Measurements from ENCODE around the gene ANKRD6.

The ANKRD6 gene

DNA sequence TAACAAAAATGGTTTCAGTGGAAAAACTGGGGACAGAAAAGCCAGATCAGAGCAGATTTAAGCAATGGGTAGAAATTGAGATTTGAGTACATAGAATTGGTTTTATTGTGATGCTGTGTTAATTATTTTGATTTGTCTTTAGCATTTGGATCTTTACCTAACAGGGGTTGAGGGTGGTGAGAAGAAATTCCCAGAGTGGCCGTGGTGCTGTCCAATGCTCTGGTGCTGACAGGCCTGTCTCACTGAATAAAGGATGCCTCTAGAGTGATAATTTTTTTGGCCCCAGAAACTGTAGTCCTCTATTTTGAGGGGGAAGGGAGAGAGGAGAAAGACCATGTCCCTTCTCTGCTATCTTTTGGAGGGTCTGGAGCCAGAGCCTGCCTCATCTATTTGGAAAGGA is 126.5 kb downstream of the ANKRD6 start:
- DNase-seq (ENCODE audit: low read depth, low spot score), result no peak
- TF ChIP-seq, protein P1, sequence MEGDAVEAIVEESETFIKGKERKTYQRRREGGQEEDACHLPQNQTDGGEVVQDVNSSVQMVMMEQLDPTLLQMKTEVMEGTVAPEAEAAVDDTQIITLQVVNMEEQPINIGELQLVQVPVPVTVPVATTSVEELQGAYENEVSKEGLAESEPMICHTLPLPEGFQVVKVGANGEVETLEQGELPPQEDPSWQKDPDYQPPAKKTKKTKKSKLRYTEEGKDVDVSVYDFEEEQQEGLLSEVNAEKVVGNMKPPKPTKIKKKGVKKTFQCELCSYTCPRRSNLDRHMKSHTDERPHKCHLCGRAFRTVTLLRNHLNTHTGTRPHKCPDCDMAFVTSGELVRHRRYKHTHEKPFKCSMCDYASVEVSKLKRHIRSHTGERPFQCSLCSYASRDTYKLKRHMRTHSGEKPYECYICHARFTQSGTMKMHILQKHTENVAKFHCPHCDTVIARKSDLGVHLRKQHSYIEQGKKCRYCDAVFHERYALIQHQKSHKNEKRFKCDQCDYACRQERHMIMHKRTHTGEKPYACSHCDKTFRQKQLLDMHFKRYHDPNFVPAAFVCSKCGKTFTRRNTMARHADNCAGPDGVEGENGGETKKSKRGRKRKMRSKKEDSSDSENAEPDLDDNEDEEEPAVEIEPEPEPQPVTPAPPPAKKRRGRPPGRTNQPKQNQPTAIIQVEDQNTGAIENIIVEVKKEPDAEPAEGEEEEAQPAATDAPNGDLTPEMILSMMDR (IDR thresholded peaks at IDR 0.05; ENCODE audit: insufficient read depth, low read length, missing control alignments), result no peak
- ChIA-PET POLR2A (no interaction called here), CTCF (no interaction called here)
- no peak overlapping the region for H3K4me3 ChIP-seq (ENCODE audit: low read depth, low read length)

DNA sequence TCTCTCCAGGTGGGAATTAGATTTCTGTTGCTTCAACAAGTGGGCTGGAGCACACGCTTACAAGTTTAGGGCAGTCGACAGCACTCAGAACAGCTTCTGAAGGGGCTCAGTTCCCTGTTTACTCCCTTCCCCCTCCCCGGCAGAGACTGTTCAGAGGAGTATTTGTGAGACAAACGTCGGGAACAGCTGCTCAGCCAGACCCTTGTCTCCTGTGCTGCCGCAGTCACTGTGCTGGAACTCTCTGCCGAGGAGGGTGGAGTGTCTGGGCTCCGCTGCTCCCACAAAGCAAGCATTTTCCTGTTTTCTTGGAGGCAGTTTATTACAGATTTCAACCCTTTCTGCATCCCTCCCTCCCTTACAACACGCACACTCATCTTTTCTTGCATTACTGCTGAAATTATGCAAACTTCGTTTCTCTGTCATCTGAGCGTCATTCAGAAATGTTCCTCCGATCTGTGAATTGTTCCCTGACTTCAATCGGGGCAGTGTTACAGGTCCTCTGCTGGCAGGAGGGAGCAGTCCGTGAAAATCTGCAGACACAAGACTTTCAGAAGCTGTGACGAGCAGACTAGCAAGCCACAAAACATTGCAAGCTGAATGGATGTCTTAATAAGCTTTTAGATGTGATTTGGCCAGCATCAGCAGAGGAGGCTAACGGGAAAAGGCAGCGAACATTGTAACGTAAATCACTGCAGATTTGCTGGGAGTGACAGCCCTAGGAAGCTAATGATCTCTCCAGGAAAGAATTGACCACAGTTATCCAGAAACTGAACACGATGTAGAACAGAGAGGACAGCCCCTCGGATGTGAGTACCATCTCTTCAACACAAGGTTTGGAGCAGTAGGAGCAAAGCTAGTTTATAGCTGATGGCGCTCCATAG is 129.4 kb downstream of the ANKRD6 start:
- no peak overlapping the region for H3K4me3 ChIP-seq (ENCODE audit: low read depth, low read length)
- TF ChIP-seq, protein P1 (IDR thresholded peaks at IDR 0.05; ENCODE audit: insufficient read depth, low read length, missing control alignments), result no peak
- DNase-seq (ENCODE audit: low read depth, low spot score), result no peak
- CTCF ChIA-PET, result interaction anchor here (0.8 kb wide), 1 partner anchor 47 kb away, joined by 3 read pairs; no protein-coding TSS in a partner anchor
- POLR2A ChIA-PET, result no interaction called here

DNA sequence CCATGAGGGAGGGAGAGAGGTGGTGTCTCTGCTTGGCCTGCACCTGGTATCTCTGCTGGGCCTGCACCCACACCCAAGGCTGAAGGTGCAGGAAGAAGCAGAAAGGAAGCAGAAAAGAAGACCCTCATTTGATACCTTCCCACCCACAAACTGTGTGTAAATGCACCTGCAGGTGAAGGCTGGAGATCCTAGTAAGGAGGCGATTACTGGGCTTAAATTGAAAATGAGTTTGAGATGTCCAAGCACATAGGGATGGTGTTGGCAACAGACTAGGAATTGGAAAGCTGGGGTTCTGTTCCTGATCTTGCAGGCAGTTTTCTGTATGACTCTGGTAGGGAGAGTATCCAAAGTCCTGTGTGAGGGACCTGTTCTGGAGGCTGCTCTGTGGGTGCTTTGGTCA is 130.9 kb downstream of the ANKRD6 start:
- H3K4me3 ChIP-seq (ENCODE audit: low read depth, low read length), result no peak overlapping the region
- CTCF ChIA-PET, result no interaction called here
- DNase-seq (ENCODE audit: low read depth, low spot score), result no peak
- TF ChIP-seq, protein P1 (IDR thresholded peaks at IDR 0.05; ENCODE audit: insufficient read depth, low read length, missing control alignments), result no peak
- POLR2A ChIA-PET, result no interaction called here

DNA sequence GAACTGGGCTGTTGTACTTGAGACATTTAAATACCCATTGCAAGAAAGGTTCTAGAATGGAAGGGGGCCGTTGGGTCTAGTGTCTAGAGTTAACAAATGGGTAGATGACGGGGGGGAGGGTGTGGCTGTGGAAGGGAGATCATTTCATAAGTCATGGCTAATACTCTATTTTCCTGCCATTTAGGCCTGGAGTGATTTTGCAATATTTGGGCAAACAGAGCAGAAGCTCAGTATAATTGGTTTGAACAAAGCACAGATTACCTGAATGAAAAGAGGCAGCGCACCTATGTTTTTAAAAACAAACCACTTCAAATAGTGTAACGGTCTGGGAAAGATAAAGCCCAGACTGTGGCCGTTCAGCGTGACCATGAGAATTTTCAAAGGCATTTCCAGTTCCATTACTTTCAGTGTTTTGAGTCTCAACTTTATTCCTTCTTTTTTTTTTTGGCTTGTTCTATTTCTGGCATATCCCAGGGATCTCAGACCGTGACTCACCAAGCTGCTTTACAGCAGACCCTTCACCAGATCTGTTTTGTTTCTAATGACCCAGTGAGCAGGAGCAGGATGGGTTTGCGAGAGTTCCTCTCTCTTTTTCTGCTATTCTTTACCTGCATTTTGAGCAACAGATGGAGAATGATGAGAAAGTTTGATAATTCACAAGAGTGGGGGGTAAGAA is 131.9 kb downstream of the ANKRD6 start:
- ChIA-PET CTCF (no interaction called here), POLR2A (no interaction called here)
- no peak for DNase-seq (ENCODE audit: low read depth, low spot score)
- TF ChIP-seq, protein P1 (IDR thresholded peaks at IDR 0.05; ENCODE audit: insufficient read depth, low read length, missing control alignments), result no peak
- no peak overlapping the region for H3K4me3 ChIP-seq (ENCODE audit: low read depth, low read length)

DNA sequence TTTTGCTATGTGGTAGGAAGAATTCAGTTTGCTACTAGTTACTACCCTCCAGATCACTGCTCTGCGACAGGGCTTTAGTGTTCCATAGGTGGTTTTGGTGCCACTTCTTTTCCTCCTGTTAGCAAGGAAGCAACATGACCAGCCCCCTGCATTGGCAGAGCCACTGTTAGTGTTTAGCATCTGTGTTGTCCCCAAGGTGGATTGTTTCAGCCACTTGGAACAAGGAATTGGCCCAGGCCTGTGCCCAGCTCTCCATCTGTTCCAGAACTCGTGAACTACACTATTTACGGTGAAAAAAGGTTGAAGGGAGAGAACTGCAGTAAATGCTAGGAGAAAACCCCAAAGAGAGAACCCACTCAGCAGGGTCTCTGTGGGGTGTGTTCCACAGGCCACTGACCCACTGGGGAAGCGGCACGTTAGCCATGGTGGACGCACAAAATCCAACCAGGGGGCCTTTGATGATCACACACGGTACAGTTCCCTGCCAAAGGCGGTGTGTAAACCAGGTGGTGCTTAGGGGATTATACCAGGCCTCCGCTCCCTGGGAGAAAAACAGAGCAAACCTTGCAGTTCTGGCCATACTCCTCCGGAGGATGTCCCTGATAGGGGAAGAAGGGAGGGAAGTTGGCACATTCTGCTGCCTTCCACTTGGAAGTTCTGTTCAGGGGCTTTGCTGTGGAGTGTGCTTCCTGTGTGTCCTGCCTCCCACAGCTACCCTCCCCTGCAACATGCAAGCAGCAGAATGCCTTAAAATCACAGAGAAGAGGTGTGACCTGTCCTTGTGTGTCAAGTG is 133.3 kb downstream of the ANKRD6 start:
- TF ChIP-seq, protein P1 (IDR thresholded peaks at IDR 0.05; ENCODE audit: insufficient read depth, low read length, missing control alignments), result no peak
- POLR2A ChIA-PET, result no interaction called here
- no peak for DNase-seq (ENCODE audit: low read depth, low spot score)
- no peak overlapping the region for H3K4me3 ChIP-seq (ENCODE audit: low read depth, low read length)
- CTCF ChIA-PET, result no interaction called here

Measured in AG04449 (cell line).